CD4-positive, alpha-beta T cell (primary cell): ENCODE data around the gene KRTAP5-5. TPM values are rescaled to one million over a fixed set of nuclear protein-coding genes. Genes with fewer than 3 reads are reported as not detected.

Source experiments
- ATAC-seq: fragments of 200-7000 bp; cut with Tn5 transposase; one replicate; pipeline ENCODE4 v1.10.0; 2022; ENCODE audit warnings: mild to moderate bottlenecking; ENCODE audit not compliant: poor library complexity
- CTCF ChIA-PET: fragments of 350-600 bp; sonication (Branson Sonifier 250); formaldehyde crosslinking; loops from one replicate; lab custom pipeline; 2021; ENCODE audit warnings: antibody characterized with exemption, inconsistent platforms; lab: Charles Lee
- POLR2A ChIA-PET: fragments of 350-600 bp; sonication (Branson Sonifier 250); formaldehyde crosslinking; loops from one replicate; lab custom pipeline; 2021; ENCODE audit warnings: antibody characterized with exemption, inconsistent platforms; lab: Charles Lee
- DNase-seq, 14 experiments: peaks; one replicate each; pipeline ENCODE4 v3.0.0-alpha.2; 2013 to 2020; ENCODE audit warnings: mixed read lengths in 2 of 14
- H3K27ac ChIP-seq, 2 donors: one replicate each; pipeline versions ENCODE4 v1.5.1 to v1.7.0; 2013; ENCODE audit warnings: low read length in 2 of 2, low read depth in 1 of 2, mild to moderate bottlenecking in 1 of 2
- H3K27me3 ChIP-seq, 2 experiments: 1 replicate in 1 of 2; 2 replicates in 1 of 2; pipeline versions ENCODE4 v1.6.1 to v1.7.0; 2013; ENCODE audit warnings: low read length in 2 of 2, control low read depth in 1 of 2, mild to moderate bottlenecking in 1 of 2, moderate library complexity in 1 of 2; ENCODE audit not compliant: insufficient read depth in 2 of 2, control insufficient read depth in 1 of 2
- H3K36me3 ChIP-seq: one replicate; pipeline ENCODE4 v1.6.1; 2013; ENCODE audit warnings: low read length, control low read depth; ENCODE audit not compliant: insufficient read depth
- H3K4me1 ChIP-seq: one replicate; pipeline ENCODE4 v1.6.1; 2013; ENCODE audit warnings: low read length, control low read depth; ENCODE audit not compliant: insufficient read depth
- H3K4me3 ChIP-seq: one replicate; pipeline ENCODE4 v1.5.1; 2013; ENCODE audit warnings: mild to moderate bottlenecking, low read length, moderate library complexity
- H3K9me3 ChIP-seq, 2 experiments: 1 replicate in 1 of 2; 2 replicates in 1 of 2; pipeline versions ENCODE4 v1.6.1 to v1.7.0; 2013; ENCODE audit warnings: low read length in 2 of 2, mild to moderate bottlenecking in 2 of 2, control low read depth in 1 of 2, moderate library complexity in 1 of 2; ENCODE audit not compliant: control insufficient read depth in 1 of 2, insufficient read depth in 1 of 2
- H3K27ac Mint-ChIP-seq: one replicate; pipeline ENCODE4 v1.8.0; 2020; ENCODE audit warnings: mixed read lengths
- H3K27me3 Mint-ChIP-seq: one replicate; pipeline ENCODE4 v1.8.0; 2021; ENCODE audit warnings: mixed read lengths
- H3K36me3 Mint-ChIP-seq: one replicate; pipeline ENCODE4 v1.8.0; 2021; ENCODE audit warnings: low read depth, mixed read lengths
- H3K4me1 Mint-ChIP-seq: one replicate; pipeline ENCODE4 v1.8.0; 2021; ENCODE audit warnings: low read depth, mixed read lengths
- H3K4me3 Mint-ChIP-seq: one replicate; pipeline ENCODE4 v1.8.0; 2020; ENCODE audit warnings: mild to moderate bottlenecking, mixed read lengths
- H3K9me3 Mint-ChIP-seq: one replicate; pipeline ENCODE4 v1.8.0; 2020; ENCODE audit warnings: mixed read lengths
- intact Hi-C, 2 experiments: fragments of 100-400 bp; cut with DNase I in 1 of 2; cut with micrococcal nuclease in 1 of 2; formaldehyde crosslinking; loops; one replicate each; pipeline versions ENCODE4 v1.15.1 to v1.9.0; 2023 to 2025; cut with DNase I, micrococcal nuclease
- total RNA-seq, 174 experiments: library from RNA in 2 of 174; stranded (reverse) in 2 of 174; gene quantifications; one replicate each; pipeline ENCODE4 v1.2.3 and lab custom pipeline; 2021 to 2026
- TF ChIP-seq, protein P1 (sequence below): fragments of 200-600 bp; IDR thresholded peaks from one replicate; pipeline ENCODE4 v1.8.0; 2022; ENCODE audit warnings: antibody characterized with exemption, mild to moderate bottlenecking

The KRTAP5-5 gene
- total RNA-seq, 2 experiments from 2014 or later: not detected

GRCh38 chr11:1639102-1639620 is 9.6 kb downstream of the KRTAP5-5 start:
- no peaks in the 10 kb centered on the region for H3K9me3 Mint-ChIP-seq
- H3K4me1 Mint-ChIP-seq: no peaks in the 10 kb centered on the region
- Histone ChIP-seq H3K27ac (no peak overlapping the region), H3K36me3 (no peaks in the 10 kb centered on the region), H3K9me3 (peaks cover 0 to 6% of the 10 kb centered on the region in 2 experiments), H3K4me1 (peaks cover 6% of the 10 kb centered on the region), H3K27me3 (peaks cover 3 to 5% of the 10 kb centered on the region in 2 experiments), H3K4me3 (no peak overlapping the region)
- H3K27ac Mint-ChIP-seq: no peak overlapping the region
- POLR2A ChIA-PET: no interaction called here
- intact Hi-C loops: no loop called here
- H3K4me3 Mint-ChIP-seq: no peak overlapping the region
- DNase-seq: peak in 3 of 14 experiments; percentile 11 to 24 (median 21)
- ATAC-seq: no peak
- peaks cover 23% of the 10 kb centered on the region for H3K27me3 Mint-ChIP-seq
- CTCF ChIA-PET: interaction anchor here (1.2 to 2.8 kb wide), 3 partner anchors 14 to 364 kb away, joined by 3 to 7 read pairs (median 4); no protein-coding TSS in a partner anchor
- TF ChIP-seq, protein P1, sequence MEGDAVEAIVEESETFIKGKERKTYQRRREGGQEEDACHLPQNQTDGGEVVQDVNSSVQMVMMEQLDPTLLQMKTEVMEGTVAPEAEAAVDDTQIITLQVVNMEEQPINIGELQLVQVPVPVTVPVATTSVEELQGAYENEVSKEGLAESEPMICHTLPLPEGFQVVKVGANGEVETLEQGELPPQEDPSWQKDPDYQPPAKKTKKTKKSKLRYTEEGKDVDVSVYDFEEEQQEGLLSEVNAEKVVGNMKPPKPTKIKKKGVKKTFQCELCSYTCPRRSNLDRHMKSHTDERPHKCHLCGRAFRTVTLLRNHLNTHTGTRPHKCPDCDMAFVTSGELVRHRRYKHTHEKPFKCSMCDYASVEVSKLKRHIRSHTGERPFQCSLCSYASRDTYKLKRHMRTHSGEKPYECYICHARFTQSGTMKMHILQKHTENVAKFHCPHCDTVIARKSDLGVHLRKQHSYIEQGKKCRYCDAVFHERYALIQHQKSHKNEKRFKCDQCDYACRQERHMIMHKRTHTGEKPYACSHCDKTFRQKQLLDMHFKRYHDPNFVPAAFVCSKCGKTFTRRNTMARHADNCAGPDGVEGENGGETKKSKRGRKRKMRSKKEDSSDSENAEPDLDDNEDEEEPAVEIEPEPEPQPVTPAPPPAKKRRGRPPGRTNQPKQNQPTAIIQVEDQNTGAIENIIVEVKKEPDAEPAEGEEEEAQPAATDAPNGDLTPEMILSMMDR: no peak
- H3K36me3 Mint-ChIP-seq: no peaks in the 10 kb centered on the region

- CTCF ChIA-PET: interaction anchor here (1.2 to 2.8 kb wide), 3 partner anchors 13 to 364 kb away, joined by 3 to 7 read pairs (median 4); no protein-coding TSS in a partner anchor
- peaks cover 6% of the 10 kb centered on the region for H3K4me1 ChIP-seq
- DNase-seq: no peak
Measured at GRCh38 chr11:1639666-1640065, 10.1 kb downstream of the KRTAP5-5 start.

GRCh38 chr11:1640076-1640946 is 10.7 kb downstream of the KRTAP5-5 start:
- peak in 8 of 14 experiments; percentile 12 to 66 (median 20) for DNase-seq
- H3K36me3 Mint-ChIP-seq: no peaks in the 10 kb centered on the region
- H3K4me1 Mint-ChIP-seq: no peaks in the 10 kb centered on the region
- Histone ChIP-seq H3K27ac (no peak overlapping the region), H3K9me3 (peaks cover 0 to 6% of the 10 kb centered on the region in 2 experiments), H3K4me3 (no peak overlapping the region), H3K36me3 (no peaks in the 10 kb centered on the region), H3K27me3 (peaks cover 0 to 5% of the 10 kb centered on the region in 2 experiments), H3K4me1 (peaks cover 6% of the 10 kb centered on the region)
- CTCF ChIA-PET: interaction anchor here (0.7 to 2.8 kb wide), 5 partner anchors 12 to 511 kb away, joined by 3 to 7 read pairs (median 3); no protein-coding TSS in a partner anchor
- intact Hi-C loops: no loop called here
- TF ChIP-seq, protein P1: peak; percentile 84
- POLR2A ChIA-PET: no interaction called here
- no peaks in the 10 kb centered on the region for H3K9me3 Mint-ChIP-seq
- peaks cover 26% of the 10 kb centered on the region for H3K27me3 Mint-ChIP-seq
- ATAC-seq: no peak
- H3K27ac Mint-ChIP-seq: no peak overlapping the region
- no peak overlapping the region for H3K4me3 Mint-ChIP-seq

More at GRCh38 chr11:1639666-1640065, 10.1 kb downstream of the KRTAP5-5 start:
- no peak overlapping the region for H3K4me3 ChIP-seq
- H3K36me3 ChIP-seq: no peaks in the 10 kb centered on the region
- Mint-ChIP-seq H3K36me3 (no peaks in the 10 kb centered on the region), H3K27me3 (peaks cover 26% of the 10 kb centered on the region), H3K4me3 (no peak overlapping the region), H3K9me3 (no peaks in the 10 kb centered on the region), H3K4me1 (no peaks in the 10 kb centered on the region), H3K27ac (no peak overlapping the region)
- H3K27me3 ChIP-seq: peaks cover 0 to 5% of the 10 kb centered on the region in 2 experiments
- POLR2A ChIA-PET: no interaction called here
- TF ChIP-seq, protein P1: no peak
- ATAC-seq: no peak
- peaks cover 0 to 6% of the 10 kb centered on the region in 2 experiments for H3K9me3 ChIP-seq
- no peak overlapping the region for H3K27ac ChIP-seq
- intact Hi-C loops: no loop called here
